Trophoblast cell (in vitro differentiated cells and primary cell): Measurements from ENCODE around the gene PLCH1.

ENCODE experiments used
- DNase-seq, 2 donors: peaks; one replicate each; pipeline ENCODE4 v3.0.0-alpha.2; 2016
- H2AFZ ChIP-seq: 2 replicates; pipeline ENCODE4 v1.6.1; 2013; ENCODE audit warnings: low read length, moderate library complexity, mild to moderate bottlenecking; ENCODE audit not compliant: insufficient read depth, poor library complexity
- H2AK5ac ChIP-seq: 2 replicates; pipeline ENCODE4 v1.6.1; 2013; ENCODE audit warnings: mild to moderate bottlenecking, low read length
- H2BK120ac ChIP-seq: 2 replicates; pipeline ENCODE4 v1.6.1; 2013; ENCODE audit warnings: low read length, mild to moderate bottlenecking, moderate library complexity; ENCODE audit not compliant: insufficient read depth, poor library complexity
- H2BK12ac ChIP-seq: 2 replicates; pipeline ENCODE4 v1.6.1; 2013; ENCODE audit warnings: mild to moderate bottlenecking, low read length, moderate library complexity
- H2BK5ac ChIP-seq: 2 replicates; pipeline ENCODE4 v1.6.1; 2013; ENCODE audit warnings: low read length, low read depth, moderate library complexity, mild to moderate bottlenecking; ENCODE audit not compliant: poor library complexity
- H3K14ac ChIP-seq: 2 replicates; pipeline ENCODE4 v1.6.1; 2013; ENCODE audit warnings: mild to moderate bottlenecking, low read length
- H3K18ac ChIP-seq: 2 replicates; pipeline ENCODE4 v1.6.1; 2013; ENCODE audit warnings: mild to moderate bottlenecking, low read length
- H3K23ac ChIP-seq: 2 replicates; pipeline ENCODE4 v1.6.1; 2013; ENCODE audit warnings: low read length
- H3K27ac ChIP-seq: 2 replicates; pipeline ENCODE4 v1.5.1; 2013; ENCODE audit warnings: low read depth, mild to moderate bottlenecking, inconsistent platforms, low read length, moderate library complexity
- H3K27me3 ChIP-seq: 2 replicates; pipeline ENCODE4 v1.6.1; 2013; ENCODE audit warnings: inconsistent platforms, mild to moderate bottlenecking, low read length, moderate library complexity; ENCODE audit not compliant: insufficient read depth
- H3K36me3 ChIP-seq, 2 experiments: 1 replicate in 1 of 2; 2 replicates in 1 of 2; pipeline ENCODE4 v1.6.1; 2013; ENCODE audit warnings: low read length in 2 of 2, mild to moderate bottlenecking in 2 of 2, moderate library complexity in 1 of 2; ENCODE audit not compliant: insufficient read depth in 2 of 2, control insufficient read depth in 1 of 2
- H3K4ac ChIP-seq: 2 replicates; pipeline ENCODE4 v1.6.1; 2013; ENCODE audit warnings: low read depth, mild to moderate bottlenecking, low read length, moderate library complexity
- H3K4me1 ChIP-seq, 2 experiments: 1 replicate in 1 of 2; 2 replicates in 1 of 2; pipeline ENCODE4 v1.6.1; 2013; ENCODE audit warnings: low read length in 2 of 2, mild to moderate bottlenecking in 2 of 2, moderate library complexity in 1 of 2; ENCODE audit not compliant: insufficient read depth in 2 of 2, control insufficient read depth in 1 of 2
- H3K4me2 ChIP-seq: 2 replicates; pipeline ENCODE4 v1.6.1; 2013; ENCODE audit warnings: inconsistent platforms, mild to moderate bottlenecking, low read length, moderate library complexity
- H3K4me3 ChIP-seq: 2 replicates; pipeline ENCODE4 v1.5.1; 2013; ENCODE audit warnings: mild to moderate bottlenecking, low read depth, low read length, inconsistent platforms
- H3K79me1 ChIP-seq: one replicate; pipeline ENCODE4 v1.6.1; 2013; ENCODE audit warnings: low read length
- H3K79me2 ChIP-seq: 2 replicates; pipeline ENCODE4 v1.6.1; 2013; ENCODE audit warnings: low read length, mild to moderate bottlenecking; ENCODE audit not compliant: control insufficient read depth, insufficient read depth, poor library complexity
- H3K9ac ChIP-seq: 2 replicates; pipeline ENCODE4 v1.6.1; 2013; ENCODE audit warnings: mild to moderate bottlenecking, low read length
- H3K9me3 ChIP-seq: 2 replicates; pipeline ENCODE4 v1.6.1; 2013; ENCODE audit warnings: low read depth, mild to moderate bottlenecking, control low read depth, inconsistent platforms, low read length; ENCODE audit not compliant: insufficient read depth
- H4K12ac ChIP-seq: 2 replicates; pipeline ENCODE4 v1.6.1; 2013; ENCODE audit warnings: low read depth, mild to moderate bottlenecking, low read length, moderate library complexity
- H4K8ac ChIP-seq: 2 replicates; pipeline ENCODE4 v1.6.1; 2013; ENCODE audit warnings: low read depth, mild to moderate bottlenecking, low read length, moderate library complexity
- H4K91ac ChIP-seq: one replicate; pipeline ENCODE4 v1.6.1; 2013; ENCODE audit warnings: low read depth, mild to moderate bottlenecking, low read length, moderate library complexity
- WGBS: extraction: QIAGEN DNeasy Blood & Tissue Kit; methylation state at CpG from one replicate; pipeline ENCODE4 v1.1.7; 2013; ENCODE audit warnings: missing lambda C conversion rate; ENCODE audit not compliant: insufficient read length, insufficient coverage; ENCODE audit errors: extremely low coverage; 5-methylcytosine and 5-hydroxymethylcytosine counted together

PLCH1 gene

DNA sequence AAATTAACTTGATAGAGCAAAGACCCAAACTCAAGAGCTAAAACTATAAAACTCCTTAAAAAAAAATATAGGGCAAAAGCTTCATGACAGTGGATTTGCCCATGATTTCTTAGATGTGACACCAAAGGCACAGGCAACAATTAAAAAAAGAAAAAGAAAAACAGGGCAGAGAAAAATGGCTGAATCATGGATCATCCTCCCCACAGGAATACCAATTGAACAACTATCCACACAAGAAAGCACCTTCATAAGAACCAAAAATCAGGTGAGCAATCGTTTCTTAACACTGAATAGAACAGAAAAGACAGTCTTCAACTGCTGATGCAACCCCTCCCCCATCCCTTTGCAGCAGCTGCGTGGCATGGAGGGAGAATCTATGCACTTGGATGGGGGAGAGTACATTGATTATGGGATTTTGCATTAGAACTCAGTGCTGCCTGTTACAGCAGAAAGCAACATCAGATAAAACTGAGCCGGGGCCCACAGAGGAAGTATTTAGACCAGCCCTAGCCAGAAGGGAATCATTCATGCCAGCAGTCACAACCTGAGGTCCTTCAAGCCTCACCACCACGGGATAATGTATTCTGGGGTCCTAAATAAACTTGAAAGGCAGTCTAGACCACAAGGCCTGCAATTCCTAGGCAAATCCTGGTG, 45.5 kb upstream of the PLCH1 start:
- WGBS = no CpG with 5 or more reads among the region's 4 CpGs
- H3K9ac ChIP-seq = no peak overlapping the region
- no peak overlapping the region for H3K4ac ChIP-seq
- no peak overlapping the region for H2AFZ ChIP-seq
- H3K27me3 ChIP-seq = no peaks in the 10 kb centered on the region
- H4K12ac ChIP-seq = no peak overlapping the region
- H3K27ac ChIP-seq = no peak overlapping the region
- no peak for DNase-seq
- no peak overlapping the region for H3K23ac ChIP-seq
- H3K4me2 ChIP-seq = no peak overlapping the region
- no peak overlapping the region for H4K91ac ChIP-seq
- H2BK120ac ChIP-seq = no peak overlapping the region
- no peak overlapping the region for H3K18ac ChIP-seq
- H3K14ac ChIP-seq = no peak overlapping the region
- no peaks in the 10 kb centered on the region for H3K4me1 ChIP-seq
- no peak overlapping the region for H4K8ac ChIP-seq
- peaks cover 0 to 3% of the 10 kb centered on the region in 2 experiments for H3K36me3 ChIP-seq
- no peak overlapping the region for H2AK5ac ChIP-seq
- H3K4me3 ChIP-seq = no peak overlapping the region
- H2BK12ac ChIP-seq = no peak overlapping the region
- H3K9me3 ChIP-seq = no peaks in the 10 kb centered on the region
- no peak overlapping the region for H2BK5ac ChIP-seq
- no peaks in the 10 kb centered on the region for H3K79me1 ChIP-seq
- H3K79me2 ChIP-seq = peaks cover 2% of the 10 kb centered on the region

- Histone ChIP-seq H4K91ac (no peak overlapping the region), H2BK120ac (no peak overlapping the region), H4K8ac (no peak overlapping the region), H3K9ac (no peak overlapping the region), H3K79me2 (no peaks in the 10 kb centered on the region), H3K4me3 (no peak overlapping the region), H3K4me2 (no peak overlapping the region), H4K12ac (no peak overlapping the region), H3K4me1 (no peaks in the 10 kb centered on the region), H3K27ac (no peak overlapping the region), H3K18ac (no peak overlapping the region), H3K14ac (no peak overlapping the region), H2AFZ (no peak overlapping the region), H2AK5ac (no peak overlapping the region), H2BK5ac (no peak overlapping the region), H3K23ac (no peak overlapping the region), H3K79me1 (no peaks in the 10 kb centered on the region), H3K4ac (no peak overlapping the region), H3K9me3 (no peaks in the 10 kb centered on the region), H3K27me3 (no peaks in the 10 kb centered on the region), H2BK12ac (no peak overlapping the region), H3K36me3 (no peaks in the 10 kb centered on the region)
- no peak for DNase-seq
Measured at GRCh38 chr3:155785662-155786295, 40.9 kb upstream of the PLCH1 start.

DNA sequence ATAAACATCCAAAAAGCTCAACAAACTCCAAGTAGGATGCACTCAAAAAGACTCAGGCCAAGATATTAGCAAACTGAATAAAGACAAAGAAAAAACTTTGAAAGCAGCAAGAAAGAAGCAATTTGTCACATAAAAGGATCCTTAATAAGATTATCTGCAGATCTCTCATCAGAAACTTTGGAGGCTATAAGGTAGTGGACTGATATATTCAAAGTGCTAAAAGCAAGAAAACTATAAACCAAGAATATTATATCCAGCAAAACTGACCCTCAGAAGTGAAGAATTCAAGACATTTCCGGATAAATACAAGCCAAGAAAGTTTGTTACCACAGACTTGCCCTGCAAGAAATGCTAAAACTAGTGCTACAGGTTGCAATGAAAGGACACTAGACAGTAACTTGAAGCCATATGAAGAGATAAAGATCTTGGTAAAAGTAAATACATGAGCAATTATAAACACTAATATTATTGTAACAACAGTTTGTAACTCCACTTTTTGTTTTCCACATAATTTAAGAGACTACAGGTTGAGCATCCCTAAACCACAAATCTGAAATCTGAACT, 37.6 kb upstream of the PLCH1 start:
- H3K79me2 ChIP-seq = no peaks in the 10 kb centered on the region
- H2BK120ac ChIP-seq = no peak overlapping the region
- H2BK5ac ChIP-seq = no peak overlapping the region
- no peaks in the 10 kb centered on the region for H3K27me3 ChIP-seq
- H3K4me2 ChIP-seq = no peak overlapping the region
- no peak overlapping the region for H3K4me3 ChIP-seq
- DNase-seq = no peak
- WGBS = no CpG with 5 or more reads among the region's 1 CpG
- H3K9ac ChIP-seq = no peak overlapping the region
- no peak overlapping the region for H4K91ac ChIP-seq
- no peak overlapping the region for H2BK12ac ChIP-seq
- no peak overlapping the region for H3K18ac ChIP-seq
- no peaks in the 10 kb centered on the region for H3K36me3 ChIP-seq
- no peak overlapping the region for H4K12ac ChIP-seq
- no peak overlapping the region for H2AK5ac ChIP-seq
- no peak overlapping the region for H3K27ac ChIP-seq
- no peaks in the 10 kb centered on the region for H3K4me1 ChIP-seq
- no peaks in the 10 kb centered on the region for H3K9me3 ChIP-seq
- H3K79me1 ChIP-seq = no peaks in the 10 kb centered on the region
- H3K23ac ChIP-seq = no peak overlapping the region
- no peak overlapping the region for H3K4ac ChIP-seq
- no peak overlapping the region for H3K14ac ChIP-seq
- no peak overlapping the region for H2AFZ ChIP-seq
- H4K8ac ChIP-seq = no peak overlapping the region

DNA sequence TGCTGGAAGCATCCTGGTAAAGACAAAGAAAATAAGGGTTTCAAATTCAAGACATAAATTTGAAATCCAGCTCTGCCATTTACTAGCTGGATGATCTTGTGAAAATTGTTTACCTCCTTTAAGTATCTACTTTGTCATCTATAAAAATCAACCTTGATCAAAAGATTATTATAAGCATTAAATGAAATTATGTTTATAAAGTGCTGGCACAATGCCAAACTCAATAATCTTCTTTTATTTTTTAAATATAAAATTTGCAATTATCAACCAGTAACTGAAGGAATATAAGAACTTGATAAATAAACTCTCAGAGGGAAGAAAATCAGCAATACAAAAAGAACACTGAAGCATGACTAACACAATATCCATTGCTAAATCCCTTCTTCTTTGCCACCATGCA, 35.4 kb upstream of the PLCH1 start:
- Histone ChIP-seq H3K79me1 (no peaks in the 10 kb centered on the region), H3K18ac (no peak overlapping the region), H2AFZ (no peak overlapping the region), H4K12ac (no peak overlapping the region), H3K79me2 (no peaks in the 10 kb centered on the region), H2BK12ac (no peak overlapping the region), H2BK120ac (no peak overlapping the region), H3K4me1 (no peaks in the 10 kb centered on the region), H3K36me3 (no peaks in the 10 kb centered on the region), H4K91ac (no peak overlapping the region), H3K23ac (no peak overlapping the region), H4K8ac (no peak overlapping the region), H2AK5ac (no peak overlapping the region), H3K9ac (no peak overlapping the region), H3K4me2 (no peak overlapping the region), H3K27me3 (no peaks in the 10 kb centered on the region), H3K14ac (no peak overlapping the region), H3K4ac (no peak overlapping the region), H3K9me3 (no peaks in the 10 kb centered on the region), H3K27ac (no peak overlapping the region), H3K4me3 (no peak overlapping the region), H2BK5ac (no peak overlapping the region)
- DNase-seq = no peak
